Epithelial cell of proximal tubule (primary cell): Measurements from ENCODE around the gene TMEM114. TPM values are rescaled to one million over a fixed set of nuclear protein-coding genes. Genes with fewer than 3 reads are reported as not detected.

Experiments used
- DNase-seq: peaks from one replicate; pipeline ENCODE4 v3.0.0-alpha.2; 2011; ENCODE audit warnings: low read depth
- H3K4me3 ChIP-seq: 2 replicates; pipeline ENCODE4 v1.5.1; 2011; ENCODE audit warnings: low read depth, mild to moderate bottlenecking, low read length
- CTCF ChIP-seq: conservative IDR thresholded peaks from 2 replicates; pipeline ENCODE4 v1.5.1; 2012; ENCODE audit warnings: low read depth, mild to moderate bottlenecking, low read length
- total RNA-seq: library from RNA; depleted of rRNA; stranded (reverse); fragments of >200 nt; gene quantifications from 2 replicates; pipeline ENCODE4 v1.2.3, GENCODE V29; 2015

TMEM114 gene
- total RNA-seq, 1 donor from 2014 or later: not detected

GRCh38 chr16:8583732-8584131, 6.6 kb downstream of the TMEM114 start:
- TF ChIP-seq CTCF: no peak
- H3K4me3 ChIP-seq: no peak overlapping the region
- no peak for DNase-seq

GRCh38 chr16:8583199-8583598, 7.1 kb downstream of the TMEM114 start:
- H3K4me3 ChIP-seq: no peak overlapping the region
- no peak for TF ChIP-seq CTCF
- no peak for DNase-seq

- TF ChIP-seq CTCF: no peak
- DNase-seq: no peak
- no peak overlapping the region for H3K4me3 ChIP-seq
These were observed 8.3 kb downstream of the TMEM114 start for GRCh38 chr16:8581831-8582580.

- no peak overlapping the region for H3K4me3 ChIP-seq
- TF ChIP-seq CTCF: no peak
- DNase-seq: no peak
These were observed 10.8 kb downstream of the TMEM114 start for GRCh38 chr16:8579559-8579958.

DNA sequence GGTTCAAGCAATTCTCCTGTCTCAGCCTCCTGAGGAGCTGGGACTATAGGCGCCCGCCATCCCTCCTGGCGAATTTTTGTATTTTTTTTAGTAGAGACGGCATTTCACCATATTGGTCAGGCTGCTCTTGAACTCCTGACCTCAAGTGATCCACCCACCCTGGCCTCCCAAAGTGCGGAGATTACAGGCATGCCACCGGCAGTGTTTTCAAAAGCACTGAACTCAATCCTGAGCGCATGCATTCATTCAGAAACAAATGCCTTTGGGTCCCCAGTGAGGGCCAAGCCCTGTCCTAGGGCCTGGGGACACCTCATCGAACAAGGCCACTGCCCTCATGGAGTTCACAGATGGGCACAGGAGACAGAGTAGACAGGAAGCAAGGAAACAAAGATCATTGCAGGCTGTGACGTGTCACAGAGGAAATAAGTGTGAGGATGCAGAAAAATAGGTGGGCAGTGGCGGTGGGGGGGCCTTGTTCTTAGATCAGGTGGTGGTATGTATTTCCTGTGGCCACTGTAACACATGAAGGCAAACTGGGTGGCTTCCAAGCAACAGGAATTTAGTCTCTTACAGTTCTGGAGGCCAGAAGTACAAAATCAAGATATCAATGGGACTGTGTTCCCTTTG, 12.5 kb downstream of the TMEM114 start:
- DNase-seq: no peak
- TF ChIP-seq CTCF: no peak
- H3K4me3 ChIP-seq: no peak overlapping the region

GRCh38 chr16:8576141-8577004, 13.9 kb downstream of the TMEM114 start:
- H3K4me3 ChIP-seq: no peak overlapping the region
- no peak for DNase-seq
- no peak for TF ChIP-seq CTCF
